OCI-LY3 (cell line): Measurements from ENCODE around the gene TSACC.

Experiments
- EZH2phosphoT487 ChIP-seq: fragments of 200-600 bp; shearing (Covaris generic); IDR thresholded peaks from 2 replicates; pipeline ENCODE4 v1.6.1; 2018; ENCODE audit warnings: antibody characterized with exemption, mixed run types, low read depth
- TF ChIP-seq, protein P1 (sequence below): fragments of 200-600, 300-600 bp; sonication (generic); IDR thresholded peaks from 2 replicates; pipeline ENCODE4 v1.5.1; 2014; ENCODE audit warnings: antibody characterized with exemption, low read length, low read depth

DNA sequence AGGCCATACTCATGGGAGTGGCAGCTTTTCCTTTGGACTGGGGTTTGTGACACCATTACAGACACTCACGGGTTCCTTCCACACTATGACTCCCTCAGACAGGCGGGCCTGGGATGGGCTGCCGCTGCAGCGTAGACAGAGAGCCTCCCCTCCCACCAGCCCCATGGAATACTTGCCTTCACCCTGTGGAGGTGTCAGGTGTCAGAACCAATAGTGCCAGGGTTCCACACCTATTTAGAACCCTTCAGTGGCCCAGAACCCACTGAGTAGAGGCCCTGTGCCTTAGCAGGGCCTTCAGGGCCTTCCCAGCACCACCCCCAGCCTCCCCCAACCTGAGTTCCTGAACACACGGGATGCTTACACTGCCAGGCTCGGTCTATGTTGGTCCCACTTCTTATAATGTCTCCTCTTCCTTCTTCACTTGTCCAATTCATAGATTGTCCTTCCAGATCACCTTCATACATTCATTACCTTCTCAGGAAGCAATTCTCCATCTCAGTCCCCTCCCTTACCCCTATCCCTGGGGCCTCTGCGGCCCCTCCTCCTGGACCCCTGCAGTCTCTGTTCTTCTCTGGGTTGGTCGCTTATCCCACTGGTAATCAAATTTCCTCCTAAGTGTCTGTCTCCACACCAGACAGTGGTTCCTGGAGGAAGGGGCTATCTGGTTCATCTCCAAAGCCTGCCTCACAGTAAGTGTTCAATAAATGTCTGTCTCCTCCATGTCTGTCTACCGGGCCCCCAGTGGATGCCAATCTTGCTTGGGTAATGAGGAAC lies 29.2 kb downstream of the TSACC start:
- no peak for TF ChIP-seq EZH2phosphoT487
- TF ChIP-seq, protein P1, sequence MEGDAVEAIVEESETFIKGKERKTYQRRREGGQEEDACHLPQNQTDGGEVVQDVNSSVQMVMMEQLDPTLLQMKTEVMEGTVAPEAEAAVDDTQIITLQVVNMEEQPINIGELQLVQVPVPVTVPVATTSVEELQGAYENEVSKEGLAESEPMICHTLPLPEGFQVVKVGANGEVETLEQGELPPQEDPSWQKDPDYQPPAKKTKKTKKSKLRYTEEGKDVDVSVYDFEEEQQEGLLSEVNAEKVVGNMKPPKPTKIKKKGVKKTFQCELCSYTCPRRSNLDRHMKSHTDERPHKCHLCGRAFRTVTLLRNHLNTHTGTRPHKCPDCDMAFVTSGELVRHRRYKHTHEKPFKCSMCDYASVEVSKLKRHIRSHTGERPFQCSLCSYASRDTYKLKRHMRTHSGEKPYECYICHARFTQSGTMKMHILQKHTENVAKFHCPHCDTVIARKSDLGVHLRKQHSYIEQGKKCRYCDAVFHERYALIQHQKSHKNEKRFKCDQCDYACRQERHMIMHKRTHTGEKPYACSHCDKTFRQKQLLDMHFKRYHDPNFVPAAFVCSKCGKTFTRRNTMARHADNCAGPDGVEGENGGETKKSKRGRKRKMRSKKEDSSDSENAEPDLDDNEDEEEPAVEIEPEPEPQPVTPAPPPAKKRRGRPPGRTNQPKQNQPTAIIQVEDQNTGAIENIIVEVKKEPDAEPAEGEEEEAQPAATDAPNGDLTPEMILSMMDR: no peak
